GM12801 (cell line): Measurements from ENCODE around the gene PCYOX1L.

Experiments used
- TF ChIP-seq, protein P1 (sequence below): IDR thresholded peaks from one replicate; pipeline ENCODE4 v1.5.1; 2011; ENCODE audit warnings: control low read depth; ENCODE audit not compliant: insufficient read length; ENCODE audit errors: extremely low read depth

Gene PCYOX1L

GRCh38 chr5:149406979-149407306, 49.1 kb downstream of the PCYOX1L start:
- TF ChIP-seq, protein P1, sequence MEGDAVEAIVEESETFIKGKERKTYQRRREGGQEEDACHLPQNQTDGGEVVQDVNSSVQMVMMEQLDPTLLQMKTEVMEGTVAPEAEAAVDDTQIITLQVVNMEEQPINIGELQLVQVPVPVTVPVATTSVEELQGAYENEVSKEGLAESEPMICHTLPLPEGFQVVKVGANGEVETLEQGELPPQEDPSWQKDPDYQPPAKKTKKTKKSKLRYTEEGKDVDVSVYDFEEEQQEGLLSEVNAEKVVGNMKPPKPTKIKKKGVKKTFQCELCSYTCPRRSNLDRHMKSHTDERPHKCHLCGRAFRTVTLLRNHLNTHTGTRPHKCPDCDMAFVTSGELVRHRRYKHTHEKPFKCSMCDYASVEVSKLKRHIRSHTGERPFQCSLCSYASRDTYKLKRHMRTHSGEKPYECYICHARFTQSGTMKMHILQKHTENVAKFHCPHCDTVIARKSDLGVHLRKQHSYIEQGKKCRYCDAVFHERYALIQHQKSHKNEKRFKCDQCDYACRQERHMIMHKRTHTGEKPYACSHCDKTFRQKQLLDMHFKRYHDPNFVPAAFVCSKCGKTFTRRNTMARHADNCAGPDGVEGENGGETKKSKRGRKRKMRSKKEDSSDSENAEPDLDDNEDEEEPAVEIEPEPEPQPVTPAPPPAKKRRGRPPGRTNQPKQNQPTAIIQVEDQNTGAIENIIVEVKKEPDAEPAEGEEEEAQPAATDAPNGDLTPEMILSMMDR: no peak

- TF ChIP-seq, protein P1: no peak
Observed at GRCh38 chr5:149407323-149408251, 49.7 kb downstream of the PCYOX1L start.

- TF ChIP-seq, protein P1: no peak
Observed at GRCh38 chr5:149408252-149409099, 50.6 kb downstream of the PCYOX1L start.

- TF ChIP-seq, protein P1: no peak
Observed at GRCh38 chr5:149409268-149409948, 51.6 kb downstream of the PCYOX1L start.

- TF ChIP-seq, protein P1: no peak
Observed at GRCh38 chr5:149410071-149410470, 52.2 kb downstream of the PCYOX1L start.

- TF ChIP-seq, protein P1: no peak
Observed at GRCh38 chr5:149410721-149411432, 53.0 kb downstream of the PCYOX1L start.
